HEK293T (cell line): Measurements from ENCODE around the gene PPRC1.

Source experiments
- BHLHE40 ChIP-seq: fragments of 450-650 bp; IDR thresholded peaks from 2 replicates; pipeline ENCODE4 v1.6.1; 2016; ENCODE audit warnings: mild to moderate bottlenecking, moderate library complexity, borderline replicate concordance
- FOXA1 ChIP-seq: fragments of 450-650 bp; IDR thresholded peaks from 2 replicates; pipeline ENCODE4 v1.6.1; 2016; ENCODE audit warnings: mild to moderate bottlenecking
- FOXK2 ChIP-seq: fragments of 450-650 bp; IDR thresholded peaks from 2 replicates; pipeline ENCODE4 v1.6.1; 2016; ENCODE audit warnings: mild to moderate bottlenecking
- FOXM1 ChIP-seq: fragments of 450-650 bp; IDR thresholded peaks from 2 replicates; pipeline ENCODE4 v1.6.1; 2017; ENCODE audit warnings: mild to moderate bottlenecking, borderline replicate concordance
- SUZ12 ChIP-seq: fragments of 450-650 bp; IDR thresholded peaks from 2 replicates; pipeline ENCODE4 v1.6.1; 2016; ENCODE audit warnings: mild to moderate bottlenecking
- TARDBP ChIP-seq: fragments of 450-650 bp; IDR thresholded peaks from 2 replicates; pipeline ENCODE4 v1.6.1; 2016

GRCh38 chr10:102102421-102102820 lies 30.4 kb upstream of the PPRC1 start:
- TF ChIP-seq FOXA1 (no peak), SUZ12 (no peak), FOXM1 (no peak), TARDBP (no peak), BHLHE40 (no peak), FOXK2 (no peak)
